HG03064 (cell line): Measurements from ENCODE around the gene KCNT2.

Experiments used
- ATAC-seq: cut with Tn5 transposase; IDR thresholded peaks from one replicate; pipeline ENCODE4 v1.9.1; 2021; ENCODE audit warnings: low read depth; ENCODE audit not compliant: unreplicated experiment

KCNT2 gene

DNA sequence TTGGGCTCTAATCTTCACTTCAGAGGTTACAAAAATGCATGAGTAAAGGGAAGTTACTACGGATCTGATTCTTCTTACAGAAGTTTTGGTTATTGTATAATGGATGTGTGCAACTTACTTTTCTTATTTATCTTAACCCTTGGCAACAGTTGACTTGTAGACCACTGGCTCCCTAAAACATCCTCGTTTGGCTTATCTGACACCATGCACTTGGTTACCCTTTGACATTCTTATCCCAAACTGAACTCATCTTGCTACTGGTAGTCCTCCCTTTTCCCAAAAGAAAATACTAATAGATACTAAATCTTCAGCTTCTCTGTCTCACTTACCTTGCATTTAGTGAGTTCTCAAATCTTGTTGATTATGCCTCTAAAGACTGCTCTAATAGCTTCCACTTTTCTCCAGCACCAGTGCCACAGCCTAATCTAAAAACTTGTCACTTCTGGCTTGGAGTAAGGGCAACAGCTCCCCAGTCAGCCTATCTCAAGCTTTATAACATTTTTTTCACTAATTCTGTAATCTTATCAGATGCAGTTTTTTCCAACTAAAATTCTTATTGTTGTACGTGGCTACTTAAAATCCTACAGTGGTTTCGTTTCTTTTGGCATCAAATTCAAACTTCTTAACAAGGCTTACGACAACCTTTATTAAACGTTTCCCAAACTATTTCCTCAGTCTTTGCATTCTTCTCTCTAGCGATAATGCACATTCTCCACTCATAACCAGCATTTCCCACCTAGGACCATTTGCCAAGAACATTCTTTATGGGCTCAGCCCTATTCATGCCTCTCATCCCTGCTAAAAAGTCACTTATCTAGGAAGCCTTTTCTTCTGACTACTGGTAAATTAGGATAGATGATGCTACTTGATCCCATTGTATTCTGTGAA is 204.2 kb downstream of the KCNT2 start:
- no peak for ATAC-seq

DNA sequence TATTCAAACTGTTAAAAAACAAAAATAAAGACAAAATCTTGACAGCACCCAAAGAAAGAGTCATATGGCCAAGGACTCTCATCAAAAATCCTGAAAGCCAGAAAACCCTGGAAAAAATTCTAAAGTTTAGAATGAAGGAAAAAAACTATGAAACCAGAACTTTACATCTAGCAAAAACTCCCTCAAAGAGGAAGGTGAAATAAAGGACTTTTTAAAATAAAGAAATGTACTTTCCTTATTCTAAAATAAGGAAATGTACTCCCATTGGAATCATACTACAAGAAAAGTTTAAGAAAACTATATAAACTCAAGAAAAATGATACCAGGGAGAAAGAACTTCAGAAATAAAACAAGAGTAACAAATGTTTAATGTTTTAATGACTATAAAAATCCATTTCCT is 206.3 kb downstream of the KCNT2 start:
- ATAC-seq, result no peak

DNA sequence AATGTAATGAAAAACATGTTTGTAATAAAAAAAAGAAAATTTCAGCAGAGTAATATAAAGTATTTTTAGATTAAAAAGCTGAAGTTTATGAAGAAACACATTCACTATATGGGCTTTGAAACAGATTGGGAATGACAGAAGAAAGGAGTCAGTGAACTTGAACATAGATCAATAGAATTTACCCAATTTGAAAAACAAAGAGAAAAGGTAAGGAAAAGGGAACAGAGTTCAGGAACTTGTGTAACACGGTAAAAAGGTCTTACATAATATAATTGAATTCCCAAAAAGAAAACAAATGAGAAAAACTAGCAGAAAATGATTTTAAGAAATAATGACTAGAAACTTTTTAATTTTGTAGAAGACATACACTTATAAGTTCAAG is 206.8 kb downstream of the KCNT2 start:
- ATAC-seq, result no peak

DNA sequence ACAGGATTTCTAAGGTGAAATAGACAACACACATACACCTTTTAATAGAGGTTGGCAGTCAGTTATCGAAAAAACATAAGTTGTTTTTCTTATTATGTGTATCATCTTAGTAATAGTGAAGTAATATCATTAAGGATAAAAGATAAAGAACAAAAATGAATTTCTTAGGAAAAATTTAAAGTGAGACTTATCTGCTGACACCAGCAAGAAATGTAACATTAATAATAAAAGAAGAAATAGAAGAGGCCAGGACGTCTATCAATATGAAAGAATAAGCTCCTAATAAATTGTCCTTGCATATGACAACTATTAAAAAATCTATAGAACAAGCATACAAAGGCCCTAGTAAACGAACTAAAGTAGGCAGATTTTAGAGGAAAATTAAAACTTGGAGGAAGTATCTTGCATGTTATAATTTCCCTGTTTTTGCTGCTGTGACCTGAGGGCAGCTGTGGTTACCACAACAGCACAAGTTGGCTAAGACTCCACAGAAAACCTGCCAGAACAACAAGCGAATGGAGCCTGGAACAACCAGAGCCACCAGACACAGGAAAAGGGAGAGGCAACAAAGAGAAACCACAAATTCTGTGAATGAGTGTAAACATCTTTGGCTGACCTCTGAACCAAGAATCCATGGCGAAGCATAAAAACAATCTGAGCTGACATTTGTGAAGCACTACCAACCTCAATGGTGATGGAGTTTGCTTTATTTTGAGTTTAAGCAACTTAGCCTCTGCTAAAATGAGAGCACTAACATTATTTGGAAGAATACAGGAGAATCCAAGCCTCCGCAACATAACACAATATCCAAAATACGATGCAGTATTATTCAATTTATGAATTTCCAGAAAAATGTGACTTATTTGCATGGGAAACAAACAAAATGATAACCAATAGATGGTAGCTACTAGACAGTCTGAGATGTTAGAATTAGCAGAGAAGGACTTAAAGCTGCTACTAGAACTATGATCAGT is 207.5 kb downstream of the KCNT2 start:
- no peak for ATAC-seq

DNA sequence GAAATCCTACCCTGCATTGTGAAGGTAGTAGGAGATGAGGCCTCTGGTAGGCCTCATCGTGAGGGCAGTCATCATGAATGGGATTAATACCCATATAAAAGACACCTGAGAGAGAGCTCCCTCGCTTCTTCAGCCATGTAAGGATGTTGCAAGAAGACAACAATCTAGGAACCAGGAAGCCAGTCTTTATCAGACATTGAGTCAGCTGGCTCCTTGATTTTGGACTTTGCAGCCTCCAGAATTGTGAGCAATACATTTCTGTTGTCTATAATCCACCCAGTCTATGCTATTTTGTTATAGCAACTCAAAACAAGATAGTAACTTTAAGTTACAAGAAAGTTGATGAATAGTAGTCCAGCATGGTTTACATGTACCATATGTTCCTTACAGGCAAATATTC is 208.5 kb downstream of the KCNT2 start:
- ATAC-seq, result no peak

DNA sequence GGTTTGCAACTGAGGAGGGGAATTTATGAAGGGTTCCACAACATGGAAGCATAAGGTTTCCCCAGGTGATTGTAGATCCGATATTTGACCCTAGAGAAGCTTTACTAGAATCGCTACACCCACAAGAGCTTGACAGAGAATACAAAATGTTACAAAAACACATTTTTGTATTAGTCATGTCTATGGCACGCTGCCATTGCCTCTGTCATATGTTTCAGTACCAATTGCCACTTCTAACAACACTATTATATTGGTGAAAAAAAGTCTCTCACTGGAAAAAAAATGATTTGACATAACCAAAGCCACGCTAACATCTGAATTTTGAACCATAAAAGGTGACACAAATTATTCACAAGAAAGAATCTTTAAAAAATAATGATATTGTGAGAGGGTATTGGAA is 214.5 kb downstream of the KCNT2 start:
- no peak for ATAC-seq

DNA sequence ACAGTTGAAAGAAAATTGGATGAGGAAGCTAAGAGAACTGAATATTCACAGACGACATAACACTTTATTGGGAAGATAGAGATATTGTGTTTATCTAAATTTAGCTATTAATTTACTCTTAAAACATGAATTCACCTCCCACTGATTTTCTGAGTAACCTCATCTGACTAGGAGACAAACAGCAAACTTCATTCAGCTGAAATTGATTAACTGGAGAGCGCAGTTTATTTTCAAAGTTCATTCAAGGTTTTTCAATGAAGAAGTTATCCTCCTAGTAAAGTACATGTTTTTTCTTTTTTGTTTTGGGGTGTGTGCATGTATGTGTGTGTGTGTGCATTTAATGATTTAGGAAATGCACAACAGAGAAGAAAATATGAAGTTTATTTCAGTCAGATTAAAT is 215.0 kb downstream of the KCNT2 start:
- no peak for ATAC-seq

DNA sequence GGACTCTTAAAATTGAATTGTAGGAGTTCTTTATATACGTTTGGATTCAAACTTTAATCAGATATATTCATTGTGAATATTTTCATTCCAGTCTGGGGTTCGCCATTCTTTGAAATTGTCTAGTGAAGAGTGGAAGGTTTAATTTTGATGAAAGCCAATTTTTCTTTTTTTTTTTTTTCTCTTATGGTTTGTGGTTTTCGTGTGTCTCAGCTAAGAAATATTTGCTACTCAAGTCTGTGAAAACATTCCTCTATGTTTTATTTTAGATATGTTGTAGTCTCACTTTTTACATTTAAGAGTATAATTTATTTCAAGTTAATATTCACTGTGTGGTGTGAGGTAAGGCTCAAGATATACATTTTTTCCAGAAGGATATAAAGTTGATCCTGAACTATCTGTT is 220.5 kb downstream of the KCNT2 start:
- no peak for ATAC-seq

DNA sequence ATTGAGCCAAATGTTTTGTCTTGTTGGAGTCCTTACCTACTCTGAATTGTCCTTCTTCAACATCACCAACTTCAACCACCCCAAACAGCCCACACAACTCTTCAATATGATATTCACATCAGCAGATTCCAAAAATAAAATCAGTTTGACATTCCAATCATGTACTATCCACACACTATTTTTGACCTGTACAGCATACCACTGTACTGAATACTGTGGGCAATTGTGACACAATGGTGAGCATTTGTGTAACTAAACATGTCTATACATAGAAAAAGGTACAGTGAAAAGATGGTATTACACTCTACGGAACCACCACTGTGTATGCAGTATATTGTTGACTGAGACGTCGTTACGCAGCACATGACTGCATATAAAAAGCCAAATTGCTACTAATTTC is 223.1 kb downstream of the KCNT2 start:
- no peak for ATAC-seq

DNA sequence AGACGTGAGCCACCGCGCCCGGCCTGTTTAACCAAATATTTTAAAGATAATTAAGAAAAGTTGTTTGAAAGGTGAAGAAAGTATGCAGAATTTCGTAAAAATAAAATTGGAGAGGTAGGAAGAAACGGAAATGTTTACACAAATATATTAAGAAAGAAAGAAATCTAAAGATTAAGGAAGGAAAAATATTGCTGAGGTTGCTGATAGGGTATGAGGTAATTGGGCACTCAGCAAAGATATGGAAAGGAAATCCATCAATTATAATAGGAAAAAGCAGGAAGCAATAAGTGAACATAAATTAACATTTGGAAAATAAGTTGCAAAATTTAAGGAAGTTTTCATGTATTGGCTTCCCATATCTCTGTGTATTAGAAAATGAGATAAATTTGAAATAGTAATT is 225.9 kb downstream of the KCNT2 start:
- ATAC-seq, result no peak

DNA sequence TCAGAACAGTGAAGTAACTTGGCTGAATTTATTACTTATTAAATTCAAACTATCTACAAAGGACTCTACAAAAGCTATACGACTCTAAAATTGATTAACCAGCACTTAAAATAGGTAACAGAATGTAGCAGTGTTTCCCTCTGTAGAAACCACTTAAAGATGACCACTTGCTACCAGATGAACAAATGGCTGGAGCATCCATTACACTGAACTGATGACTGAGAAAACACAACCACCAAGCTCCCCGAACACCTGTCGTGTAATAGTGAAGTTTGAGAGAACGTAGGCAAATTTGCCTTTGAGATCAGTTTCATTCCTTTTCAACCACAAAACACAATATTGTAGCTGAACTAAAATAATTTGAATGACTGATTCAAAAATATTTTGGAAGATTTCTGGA is 226.7 kb downstream of the KCNT2 start:
- ATAC-seq, result no peak

DNA sequence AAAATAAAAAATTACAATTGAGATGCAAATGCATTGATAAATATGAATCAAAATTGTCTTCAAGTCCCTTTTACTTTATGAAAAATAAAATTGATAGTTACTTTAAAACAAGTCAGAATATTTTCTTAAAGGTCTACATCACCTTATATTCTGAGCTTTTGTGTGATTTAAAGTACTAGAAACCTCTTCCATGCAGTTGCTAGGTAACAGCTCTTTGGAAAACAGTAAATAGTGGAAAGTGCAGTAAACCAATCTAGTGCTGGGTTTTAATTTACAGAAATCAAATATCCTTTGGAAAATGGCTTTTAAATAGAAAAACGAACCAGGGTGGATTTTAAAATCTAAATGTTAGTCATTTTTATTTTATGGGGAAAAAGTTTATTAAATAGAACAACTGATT is 227.9 kb downstream of the KCNT2 start:
- no peak for ATAC-seq

DNA sequence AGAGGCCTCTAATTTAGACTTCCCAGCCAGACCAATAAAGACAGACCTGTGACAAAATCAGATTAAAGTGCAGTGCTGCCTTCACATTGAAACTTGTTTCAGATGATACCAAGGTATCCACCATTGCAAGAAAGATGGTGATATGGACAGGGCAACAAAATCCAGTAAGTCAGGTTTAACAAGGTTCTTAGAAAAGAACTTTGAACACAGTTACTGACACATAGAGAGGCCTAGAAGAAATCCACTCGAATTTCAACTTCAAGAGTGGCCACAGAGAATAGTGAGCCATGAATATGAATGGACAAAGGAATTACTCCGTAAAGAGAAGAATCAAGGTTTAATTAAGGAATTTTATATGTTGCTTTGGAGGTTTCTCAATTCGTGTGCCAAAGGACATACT is 230.4 kb downstream of the KCNT2 start:
- ATAC-seq, result no peak

DNA sequence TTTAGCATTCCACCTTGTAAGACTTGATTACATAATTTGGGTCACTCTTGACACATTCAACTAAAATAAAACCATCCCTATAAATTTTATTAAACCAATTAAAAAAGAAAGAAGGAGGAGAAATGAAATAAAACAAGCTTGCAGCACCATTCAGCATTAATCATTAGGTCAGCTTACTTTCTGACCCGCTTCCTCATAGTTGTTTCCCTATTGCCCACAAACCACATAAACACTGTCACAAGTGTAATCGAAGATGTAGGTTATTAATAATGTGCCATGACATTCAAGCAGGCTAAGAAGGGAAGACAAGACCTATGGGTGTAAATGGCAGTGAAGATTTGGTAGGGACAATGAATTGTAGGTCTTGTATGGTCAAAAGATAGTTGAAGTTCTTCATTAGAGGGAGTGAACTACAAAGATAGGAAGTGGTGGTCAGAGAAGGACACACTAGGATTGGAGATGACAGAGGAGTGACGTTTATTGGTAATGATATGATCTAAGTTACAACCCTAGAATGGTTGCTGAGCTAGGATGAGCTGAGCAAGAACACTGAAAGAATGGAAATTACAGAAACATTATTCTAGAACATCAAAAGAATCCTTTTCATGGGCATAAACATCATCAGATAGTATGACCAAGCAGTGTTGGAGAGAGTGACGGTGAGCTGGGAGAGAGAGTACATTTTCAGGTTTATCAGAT is 231.5 kb downstream of the KCNT2 start:
- ATAC-seq, result no peak

DNA sequence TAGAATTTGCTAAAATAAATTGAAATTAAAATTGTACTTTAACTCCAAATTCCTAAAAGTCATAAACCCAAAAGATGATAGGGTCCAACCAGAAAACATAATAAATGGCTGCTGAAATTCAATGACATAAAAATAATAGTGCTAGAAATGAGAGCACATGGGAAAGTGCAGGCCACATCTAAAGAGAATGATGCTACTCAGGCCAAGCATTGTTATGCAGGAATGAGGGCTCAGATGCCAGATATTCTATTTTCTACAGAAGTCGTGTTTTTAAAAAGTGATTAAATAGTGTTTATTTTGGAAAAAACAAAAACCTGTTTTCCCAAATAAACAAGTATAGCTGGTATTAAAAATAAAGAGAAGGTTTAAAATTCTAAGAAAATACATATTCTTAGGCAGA is 234.4 kb downstream of the KCNT2 start:
- ATAC-seq, result no peak

DNA sequence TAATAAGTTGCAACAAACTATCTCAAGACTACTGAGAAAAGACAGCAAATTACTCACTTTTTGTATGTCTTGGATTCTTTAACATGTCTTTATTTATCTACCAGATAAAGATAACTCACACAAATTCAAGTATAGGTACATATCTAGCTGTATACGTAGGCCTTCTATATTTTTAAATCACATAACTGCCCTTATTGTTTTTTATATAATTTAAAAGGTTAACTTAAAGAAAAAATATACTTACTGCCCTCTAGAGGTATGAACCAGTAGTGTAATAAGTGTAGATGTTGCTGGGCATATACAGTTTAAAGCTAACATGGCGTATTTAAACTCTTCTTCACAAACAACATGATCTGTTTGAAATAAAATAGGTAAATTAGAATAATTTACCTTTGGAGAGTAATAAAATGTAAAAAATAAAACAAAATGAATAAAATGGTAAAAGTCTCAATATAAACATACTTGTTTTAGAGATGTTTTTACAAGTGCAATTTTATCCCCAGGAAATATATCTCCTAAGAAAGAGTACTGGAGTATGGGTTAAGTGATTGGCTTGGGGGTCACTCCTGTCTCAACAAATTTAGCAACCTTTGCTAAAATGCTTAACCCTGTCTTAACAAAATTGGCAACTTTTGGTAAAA is 235.2 kb downstream of the KCNT2 start:
- ATAC-seq, result peak; percentile 81

DNA sequence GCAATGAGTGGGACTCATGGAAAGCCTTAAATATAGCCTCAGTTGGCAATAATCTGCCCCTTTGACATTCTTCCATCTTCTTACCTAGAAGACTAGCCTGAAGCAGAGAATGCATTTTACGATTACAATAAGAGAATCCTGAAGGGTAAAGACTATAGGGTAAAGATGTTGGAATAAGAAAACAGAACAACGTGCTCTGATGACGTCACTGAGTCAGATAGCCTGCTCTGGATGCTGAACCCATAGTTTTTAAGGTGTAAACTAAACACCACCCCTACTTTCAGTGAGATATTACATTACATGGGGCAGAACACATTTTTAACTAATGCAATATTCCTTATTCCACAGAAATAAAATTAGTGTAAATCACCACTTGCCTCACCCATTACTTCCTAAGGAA is 240.4 kb downstream of the KCNT2 start:
- ATAC-seq, result no peak

DNA sequence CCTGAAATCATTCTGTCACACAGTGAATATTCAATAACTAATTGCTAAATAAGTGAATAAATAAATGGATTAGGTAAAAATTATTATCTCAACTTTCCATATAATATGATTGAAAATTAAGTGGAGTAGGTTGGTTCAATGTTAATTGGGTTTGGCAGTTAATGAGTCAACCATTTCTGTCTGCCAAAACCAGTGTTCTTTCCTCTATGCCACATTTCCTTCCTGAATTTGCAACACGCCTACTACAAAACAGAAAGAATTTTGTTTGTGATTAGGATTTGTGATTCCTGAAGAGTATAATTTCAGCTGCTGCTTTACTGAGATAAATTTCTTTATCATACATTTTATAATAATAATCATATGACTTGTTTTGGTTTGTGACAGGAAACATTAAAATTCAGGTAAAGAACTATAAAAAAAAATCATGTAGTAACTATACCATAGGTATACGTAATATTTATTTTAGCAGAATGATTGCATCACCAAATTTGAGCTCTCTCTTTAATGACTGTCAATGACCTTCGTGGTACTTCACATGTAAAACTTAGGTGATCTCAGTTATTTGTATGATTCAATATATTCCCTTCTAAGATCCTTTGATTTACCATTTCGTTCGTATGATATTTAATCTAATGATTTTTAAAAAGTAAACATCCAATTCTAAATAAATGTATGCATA is 241.3 kb downstream of the KCNT2 start:
- no peak for ATAC-seq

DNA sequence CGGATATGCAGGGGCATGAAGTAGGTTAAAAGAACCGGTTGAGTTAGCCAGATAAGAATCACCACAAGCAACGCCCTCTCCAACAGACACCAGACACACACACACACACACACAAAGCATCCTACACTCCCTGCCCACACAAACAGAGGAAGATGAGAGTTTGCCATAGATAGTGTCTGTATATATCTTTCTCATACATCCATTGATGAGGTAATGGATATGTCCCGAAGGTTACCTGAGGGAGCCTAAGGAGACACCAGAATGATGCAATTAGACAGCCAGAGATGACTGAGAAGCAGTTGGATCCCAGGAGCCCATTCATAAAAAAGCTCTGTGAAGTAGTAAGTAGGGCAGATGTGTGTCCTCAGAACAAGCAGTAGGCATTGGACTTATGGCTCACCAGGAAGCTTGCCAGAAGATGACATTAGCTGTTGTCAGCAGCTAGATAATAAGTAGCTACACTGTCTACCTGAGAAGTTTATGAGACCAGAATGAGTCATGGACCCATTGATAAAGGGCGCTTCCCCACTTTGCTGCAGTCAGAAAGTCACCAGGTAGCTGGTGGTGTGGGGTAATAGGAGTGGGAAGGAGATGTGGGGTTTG is 247.0 kb downstream of the KCNT2 start:
- no peak for ATAC-seq

DNA sequence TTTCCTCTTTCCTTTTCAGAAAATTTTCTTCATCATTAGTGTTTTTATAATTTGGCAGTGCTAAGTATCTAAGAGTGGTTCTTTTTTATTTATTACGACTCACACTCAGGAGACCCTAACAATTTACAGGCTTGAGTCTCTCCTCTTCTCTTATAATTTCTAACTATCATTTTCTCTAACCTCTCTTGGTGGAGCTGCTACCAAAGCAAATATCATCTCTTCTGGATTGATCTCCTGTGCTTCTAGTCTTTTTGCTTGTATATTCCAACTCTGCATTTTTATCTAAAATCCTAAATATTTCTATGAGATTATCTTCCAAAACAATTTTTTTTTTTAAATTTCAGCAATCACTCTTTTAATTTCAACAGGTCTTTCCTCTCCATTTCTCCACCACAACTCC is 250.3 kb downstream of the KCNT2 start:
- ATAC-seq, result no peak
